OCI-LY7 (cell line): ENCODE data around the gene ZBTB16. TPM values are rescaled to one million over a fixed set of nuclear protein-coding genes. Genes with fewer than 3 reads are reported as not detected.

Experiments used
- BruUV-seq: library from RNA; stranded (reverse); fragments of 400-500 nt; replicated peaks from 2 replicates; lab custom pipeline; 2021; lab: Mats Ljungman, UMichigan
- CTCF ChIA-PET: fragments of 300-600 bp; sonication (Branson Sonifier 250); formaldehyde crosslinking; loops from one replicate; lab custom pipeline; 2022; ENCODE audit warnings: antibody characterized with exemption; ENCODE audit not compliant: unreplicated experiment; lab: Charles Lee
- POLR2A ChIA-PET: fragments of 300-600 bp; sonication (Branson Sonifier 250); formaldehyde crosslinking; loops from one replicate; lab custom pipeline; 2022; ENCODE audit warnings: antibody characterized with exemption; lab: Charles Lee
- DNase-seq: peaks from one replicate; pipeline ENCODE4 v3.0.0-alpha.2; 2015; ENCODE audit warnings: low spot score
- H2AFZ ChIP-seq: fragments of 200-600 bp; sonication (generic), shearing (Covaris generic); 2 replicates; pipeline ENCODE4 v1.6.1; 2014; ENCODE audit warnings: mild to moderate bottlenecking, antibody characterized with exemption, low read length, moderate library complexity
- H3K27ac ChIP-seq: fragments of 200-600 bp; sonication (generic); 2 replicates; pipeline ENCODE4 v1.5.1; 2014; ENCODE audit warnings: mixed run types, low read depth, mild to moderate bottlenecking, moderate library complexity, low read length, inconsistent platforms; ENCODE audit not compliant: poor library complexity, severe bottlenecking
- H3K36me3 ChIP-seq: fragments of 200-600 bp; sonication (generic); 2 replicates; pipeline ENCODE4 v1.6.1; 2014; ENCODE audit warnings: mild to moderate bottlenecking, antibody characterized with exemption, low read length, moderate library complexity, mixed read lengths; ENCODE audit not compliant: insufficient read depth
- H3K4me1 ChIP-seq: fragments of 200-600 bp; sonication (generic); 2 replicates; pipeline ENCODE4 v1.5.1; 2014; ENCODE audit warnings: mild to moderate bottlenecking, low read length; ENCODE audit not compliant: insufficient read depth, poor library complexity, severe bottlenecking
- H3K4me2 ChIP-seq: fragments of 200-600 bp; sonication (generic); 2 replicates; pipeline ENCODE4 v1.6.1; 2014; ENCODE audit warnings: mild to moderate bottlenecking, low read length
- H3K4me3 ChIP-seq: fragments of 200-600 bp; sonication (generic); 2 replicates; pipeline ENCODE4 v1.5.1; 2014; ENCODE audit warnings: mild to moderate bottlenecking, low read depth, low read length; ENCODE audit not compliant: poor library complexity, severe bottlenecking
- H3K79me2 ChIP-seq: fragments of 200-600 bp; sonication (generic); 2 replicates; pipeline ENCODE4 v1.6.1; 2016; ENCODE audit warnings: low read depth, mild to moderate bottlenecking, low read length, moderate library complexity, mixed read lengths; ENCODE audit not compliant: insufficient read depth
- H3K9me2 ChIP-seq: fragments of 200-600 bp; sonication (generic); 2 replicates; pipeline ENCODE4 v1.6.1; 2016; ENCODE audit warnings: mild to moderate bottlenecking, low read length, mixed read lengths; ENCODE audit not compliant: insufficient read depth
- H3K9me3 ChIP-seq: fragments of 200-600 bp; sonication (generic); 2 replicates; pipeline ENCODE4 v1.6.1; 2014; ENCODE audit warnings: mild to moderate bottlenecking, mixed run types, low read length, mixed read lengths
- H4K20me1 ChIP-seq: fragments of 200-600 bp; sonication (generic); 2 replicates; pipeline ENCODE4 v1.6.1; 2014; ENCODE audit warnings: mild to moderate bottlenecking, antibody characterized with exemption, low read length, moderate library complexity, mixed read lengths; ENCODE audit not compliant: insufficient read depth
- CTCF ChIP-seq: fragments of 200-600 bp; sonication (generic); conservative IDR thresholded peaks from 2 replicates; pipeline ENCODE4 v1.5.1; 2014; ENCODE audit warnings: mild to moderate bottlenecking, antibody characterized with exemption, low read length, moderate library complexity, mixed read lengths
- EZH2phosphoT487 ChIP-seq: fragments of 200-600 bp; sonication (generic); IDR thresholded peaks from 2 replicates; pipeline ENCODE4 v1.6.1; 2018; ENCODE audit warnings: low read depth, borderline replicate concordance, mild to moderate bottlenecking, mixed run types, antibody characterized with exemption, low read length, moderate library complexity, mixed read lengths
- intact Hi-C: fragments of 100-400 bp; cut with micrococcal nuclease; formaldehyde crosslinking; loops from one replicate; pipeline ENCODE4 v1.10.0; 2022; ENCODE audit not compliant: unreplicated experiment
- total RNA-seq, 2 experiments: library from RNA; depleted of rRNA in 1 of 2; stranded (reverse); fragments of >200 nt in 1 of 2; shearing (Covaris generic) in 1 of 2; gene quantifications; 2 replicates each; pipeline ENCODE4 v1.2.3, GENCODE V29; 2014 to 2022

ZBTB16 gene
- total RNA-seq, 2 experiments from 2014 or later, result not detected

- TF ChIP-seq EZH2phosphoT487 (no peak), CTCF (no peak)
Observed at GRCh38 chr11:114295676-114296604, 236.4 kb downstream of the ZBTB16 start, which contains the start of gene NNMT. Gene NNMT (plus strand): TSS chr11:114296399. CDS start chr11:114296557, 158 bp downstream.

GRCh38 chr11:114296605-114297372, 237.3 kb downstream of the ZBTB16 start:
- H3K27ac ChIP-seq, result no peak overlapping the region
- H3K4me2 ChIP-seq, result no peak overlapping the region
- H3K79me2 ChIP-seq, result no peaks in the 10 kb centered on the region
- intact Hi-C loops, result no loop called here
- ChIA-PET POLR2A (no interaction called here), CTCF (no interaction called here)
- H3K9me2 ChIP-seq, result no peaks in the 10 kb centered on the region
- TF ChIP-seq EZH2phosphoT487 (no peak), CTCF (no peak)
- no peaks in the 10 kb centered on the region for H3K4me1 ChIP-seq
- H4K20me1 ChIP-seq, result no peaks in the 10 kb centered on the region
- no peak for DNase-seq
- H3K36me3 ChIP-seq, result no peaks in the 10 kb centered on the region
- no peaks in the 10 kb centered on the region for H3K9me3 ChIP-seq
- no TSS peak for BruUV-seq
- no peak overlapping the region for H3K4me3 ChIP-seq
- no peak overlapping the region for H2AFZ ChIP-seq

More at GRCh38 chr11:114295676-114296604, 236.4 kb downstream of the ZBTB16 start, which contains the start of gene NNMT:
- BruUV-seq, result no TSS peak
- ChIA-PET POLR2A (interaction anchor here (0.8 kb wide), 1 partner anchor 40 kb away, joined by 3 read pairs; no protein-coding TSS in a partner anchor), CTCF (no interaction called here)
- Histone ChIP-seq H3K36me3 (no peaks in the 10 kb centered on the region), H3K4me2 (no peak within 1 kb of the TSS), H3K4me1 (no peaks in the 10 kb centered on the region), H3K9me2 (no peaks in the 10 kb centered on the region), H3K9me3 (no peaks in the 10 kb centered on the region), H4K20me1 (no peaks in the 10 kb centered on the region), H2AFZ (no peak within 1 kb of the TSS), H3K27ac (no peak within 1 kb of the TSS), H3K4me3 (no peak within 1 kb of the TSS), H3K79me2 (no peaks in the 10 kb centered on the region)
- intact Hi-C loops, result no loop called here
- no peak for DNase-seq
